GM19238 (cell line): ENCODE data around the gene CYFIP1.

ENCODE experiments used
- DNase-seq: peaks from one replicate; pipeline ENCODE4 v3.0.0; 2011; ENCODE audit warnings: low spot score; ENCODE audit not compliant: insufficient read length

Gene CYFIP1

DNA sequence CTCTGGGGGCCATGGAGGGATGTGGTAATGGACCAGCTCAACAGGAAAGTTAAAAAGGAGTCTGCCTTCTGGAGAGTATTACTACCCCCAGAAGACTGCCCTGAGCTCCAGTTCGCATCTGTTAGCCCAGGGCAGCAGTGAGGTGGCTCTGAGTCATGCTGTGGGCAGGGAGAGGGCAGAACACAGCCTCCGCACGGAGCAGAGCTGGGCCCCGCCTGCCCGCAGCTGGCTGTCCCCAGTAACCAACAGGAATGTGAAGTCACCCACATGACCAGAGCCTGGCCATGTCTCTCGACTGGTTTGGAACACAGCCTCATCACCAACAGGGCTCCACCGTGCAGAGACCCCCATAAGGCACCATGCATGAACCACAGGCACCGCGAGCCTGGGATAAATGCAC lies 62.1 kb downstream of the CYFIP1 start:
- DNase-seq, result no peak

DNA sequence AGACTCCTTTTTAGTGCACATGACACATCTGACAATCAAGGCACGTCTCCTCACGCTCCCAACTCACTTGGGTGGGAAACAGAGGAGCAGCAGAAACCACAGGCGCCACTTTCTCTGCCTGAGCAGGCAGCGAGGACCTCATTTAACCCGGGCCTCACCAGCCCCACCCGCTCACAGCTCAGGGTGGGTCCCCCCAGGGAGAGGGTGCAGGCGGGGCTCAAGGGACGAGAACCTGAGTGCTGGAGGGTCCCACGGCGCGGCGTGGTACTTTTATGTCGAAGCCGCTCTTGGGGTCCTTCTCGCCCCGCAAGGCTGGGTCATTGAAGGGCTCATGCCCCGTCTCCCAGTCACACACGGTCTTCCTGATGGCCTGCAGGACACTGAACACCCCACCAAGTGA lies 62.6 kb downstream of the CYFIP1 start:
- DNase-seq, result no peak

DNA sequence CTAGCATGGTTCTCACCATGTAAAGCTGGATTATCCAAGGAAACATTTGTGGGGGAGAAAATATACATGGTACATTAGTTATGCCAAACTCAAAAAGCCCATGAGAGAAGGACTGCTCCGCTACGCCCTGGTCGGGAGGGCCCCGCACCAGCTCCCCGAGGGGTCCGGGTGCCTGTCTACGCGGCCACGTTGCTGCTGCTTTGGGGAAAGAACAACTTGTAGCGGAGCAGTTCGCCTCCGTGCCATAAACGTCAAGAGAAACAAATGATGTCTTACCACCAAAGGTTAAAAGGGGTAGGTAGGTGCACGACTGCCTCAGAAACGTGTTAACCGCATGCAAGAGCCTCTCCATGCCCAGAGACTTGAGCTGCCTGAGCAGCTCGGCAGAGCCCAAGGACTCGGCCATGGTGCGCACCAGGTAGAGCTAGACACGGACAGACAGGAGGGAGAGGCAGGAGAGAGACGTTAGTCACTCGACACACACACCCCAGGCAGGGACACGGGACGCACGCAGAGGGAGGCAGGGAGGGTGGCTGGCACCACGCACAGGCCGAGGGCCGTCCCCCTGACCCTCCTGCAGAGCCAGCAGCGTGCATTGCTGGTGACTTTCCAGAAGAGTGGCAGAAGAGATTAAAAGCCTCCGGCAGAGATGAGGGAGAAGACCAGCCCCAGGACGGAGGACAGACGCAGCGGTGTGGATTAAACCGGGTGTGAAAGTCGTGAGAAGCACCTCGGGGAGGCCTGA lies 63.4 kb downstream of the CYFIP1 start:
- DNase-seq, result no peak

DNA sequence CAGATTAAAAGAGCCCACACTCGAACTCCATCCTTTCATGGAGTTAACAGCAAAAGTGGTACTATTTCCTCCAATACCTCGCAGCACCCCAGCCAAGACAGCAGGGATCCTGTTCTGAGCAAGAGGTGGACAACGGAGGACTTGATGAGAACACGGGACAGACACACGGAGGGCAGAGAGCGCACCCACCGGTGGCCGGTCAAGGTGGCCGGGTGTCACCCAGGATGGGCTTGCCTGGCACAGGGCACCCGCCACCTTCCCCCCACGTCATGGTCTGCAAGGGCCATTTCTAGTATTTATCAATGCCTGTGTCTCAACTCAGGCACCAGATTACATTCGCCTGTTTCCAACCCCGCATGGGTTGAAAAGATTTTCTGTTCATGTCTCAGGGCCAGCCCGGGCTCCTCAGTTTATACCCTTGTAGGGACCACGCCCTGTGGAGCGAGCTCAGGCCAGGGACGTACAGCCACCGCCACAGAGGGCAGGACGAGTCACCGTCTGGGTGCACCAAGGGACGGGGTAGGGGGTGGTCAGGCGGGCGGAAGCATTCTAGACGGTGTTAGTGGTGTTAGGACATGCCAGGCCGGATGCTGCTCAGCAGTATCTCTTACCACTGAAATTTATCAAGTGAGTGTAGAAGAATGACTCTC lies 64.2 kb downstream of the CYFIP1 start:
- DNase-seq, result no peak

DNA sequence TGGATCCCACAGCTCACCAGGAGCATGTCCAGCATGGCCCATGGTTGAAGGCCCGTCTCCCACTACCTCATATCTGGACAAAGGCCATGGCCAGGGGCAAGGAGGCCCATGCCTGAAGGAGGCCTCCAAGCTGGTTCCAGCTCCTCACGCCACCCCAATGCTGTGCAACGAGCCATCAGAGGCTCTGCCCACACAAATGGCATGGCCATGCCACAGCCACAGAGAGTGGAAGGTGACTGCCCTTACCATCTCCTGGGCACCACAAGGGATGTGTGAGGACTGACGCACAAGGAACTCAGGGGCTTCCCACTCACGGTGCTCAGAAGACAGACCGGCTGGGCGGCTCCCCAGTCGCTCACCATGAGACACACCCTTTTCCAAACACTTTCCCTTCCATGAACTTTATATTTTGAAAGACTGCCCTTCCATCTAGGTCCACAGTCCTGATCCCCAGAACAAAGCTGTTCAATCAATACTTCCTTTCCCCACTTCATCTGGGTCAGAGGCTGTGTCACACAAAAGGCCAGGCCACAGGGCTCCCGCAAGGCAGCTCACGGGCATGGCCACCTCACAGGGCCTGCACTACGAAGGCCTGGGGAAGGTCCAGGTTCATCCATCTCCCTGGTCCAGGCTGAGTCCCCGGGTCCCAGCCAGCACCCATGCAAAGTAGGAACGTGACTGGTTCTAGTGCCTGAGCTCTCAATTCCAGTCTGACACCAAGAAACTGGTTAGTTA lies 66.4 kb downstream of the CYFIP1 start:
- DNase-seq, result no peak

DNA sequence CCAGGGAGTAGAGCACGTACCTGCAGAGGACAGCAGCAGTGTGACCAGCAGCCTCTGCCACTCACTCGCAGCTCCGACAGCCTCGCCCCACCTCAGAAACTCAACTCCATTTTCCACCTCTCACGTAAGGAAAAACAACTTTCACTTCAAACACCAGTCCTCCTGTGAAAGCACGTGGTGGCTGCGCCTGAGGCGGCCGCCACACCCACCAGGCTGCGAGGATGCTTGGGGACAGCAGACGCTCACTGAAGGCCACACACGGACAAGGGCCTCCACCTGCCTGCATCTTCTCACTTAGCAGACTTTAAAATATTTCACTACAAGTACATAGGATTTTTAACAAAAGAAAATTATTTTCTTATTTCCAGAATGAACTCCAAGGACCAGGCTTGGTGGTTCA lies 67.9 kb downstream of the CYFIP1 start:
- no peak for DNase-seq

DNA sequence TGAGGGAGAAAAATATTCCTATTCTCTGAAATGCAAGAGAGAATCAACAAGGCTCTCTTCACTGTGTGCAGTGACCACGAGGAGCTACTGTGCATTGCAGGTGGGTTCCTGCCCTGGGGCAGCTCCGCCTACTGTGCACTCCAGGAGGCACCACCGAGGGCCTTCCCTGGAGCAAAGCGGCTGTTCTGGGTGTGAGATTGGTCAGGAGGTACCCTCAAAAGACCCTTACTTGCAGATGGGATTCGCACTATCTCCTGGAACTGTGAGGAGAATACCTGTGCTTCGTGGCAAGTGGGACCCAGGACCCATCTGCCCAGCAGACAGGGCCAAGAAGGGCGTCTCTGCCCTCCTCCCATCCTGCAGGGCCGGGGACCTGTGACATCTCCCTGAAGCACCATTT lies 68.9 kb downstream of the CYFIP1 start:
- no peak for DNase-seq

DNA sequence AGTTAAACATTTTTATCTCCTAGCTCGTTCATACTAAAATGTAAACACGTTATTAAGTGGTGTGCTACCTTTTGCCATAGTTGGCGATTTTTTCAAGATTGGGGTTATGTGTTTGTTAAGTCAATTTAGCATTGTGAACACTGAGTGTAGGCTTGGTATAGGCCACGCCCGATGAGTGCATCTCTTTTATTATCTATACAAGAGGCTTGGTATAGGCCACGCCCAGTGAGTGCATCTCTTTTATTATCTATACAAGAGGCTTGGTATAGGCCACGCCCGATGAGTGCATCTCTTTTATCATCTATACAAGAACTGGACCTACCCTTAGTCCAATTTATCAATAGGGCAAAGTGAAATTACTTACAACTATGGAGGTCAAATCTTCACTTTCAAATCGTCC lies 71.3 kb downstream of the CYFIP1 start:
- no peak for DNase-seq

DNA sequence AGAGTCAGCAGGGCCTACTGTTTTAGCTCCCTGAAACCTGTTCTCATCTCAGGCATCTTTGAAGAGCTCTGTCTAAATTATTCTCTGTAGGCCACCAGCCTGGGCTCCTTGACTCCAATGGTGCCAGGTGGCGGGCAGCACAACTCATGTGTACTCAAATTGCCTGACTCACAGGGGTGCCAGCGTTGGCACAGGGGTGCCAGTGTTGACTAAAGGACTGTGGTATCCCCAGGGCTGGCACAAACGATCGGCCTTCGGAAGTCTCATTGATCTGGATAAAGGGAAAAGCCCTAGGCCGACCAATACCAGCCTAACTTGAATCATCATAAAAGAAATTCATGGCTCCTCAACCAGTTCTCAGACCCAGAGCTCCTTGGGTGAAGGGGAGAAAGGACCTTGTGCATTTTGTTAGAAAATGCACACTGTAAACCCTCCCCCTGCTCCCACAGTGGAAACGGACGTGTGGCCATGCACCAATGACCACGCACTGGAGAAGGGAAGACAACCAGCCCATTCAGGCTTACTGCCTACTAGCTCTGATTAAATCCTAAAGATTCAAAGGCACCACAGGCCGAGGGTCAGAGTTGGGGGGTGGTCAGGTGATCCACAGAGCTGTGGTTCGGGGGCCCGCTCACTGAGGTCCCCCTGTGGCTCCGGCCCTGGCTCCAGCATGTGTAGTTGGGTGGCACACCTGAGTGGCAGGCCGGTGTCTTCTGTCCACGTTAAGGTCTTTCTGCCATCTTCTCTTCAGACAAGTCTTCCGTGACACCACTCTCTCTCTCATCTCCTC lies 72.8 kb downstream of the CYFIP1 start:
- DNase-seq, result no peak

DNA sequence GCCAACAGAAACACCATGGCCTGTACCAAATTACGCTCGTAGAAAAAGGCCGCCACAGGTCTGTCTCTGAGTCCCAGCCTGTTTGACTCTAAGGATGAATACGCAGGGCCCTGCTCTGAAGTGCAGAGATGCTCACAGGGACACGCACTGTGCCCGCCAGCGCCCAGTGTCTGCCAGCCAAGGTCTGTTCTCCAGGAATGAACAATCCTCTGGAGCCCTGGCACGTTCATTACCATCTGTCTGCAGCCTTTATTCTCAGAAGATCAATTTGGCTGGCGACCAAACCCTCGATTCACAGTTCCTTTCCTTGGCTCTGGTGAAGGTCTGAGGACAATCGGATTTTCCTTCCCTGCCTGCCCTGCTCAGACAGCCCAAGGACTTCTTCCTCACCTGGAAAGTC lies 75.4 kb downstream of the CYFIP1 start:
- DNase-seq, result no peak

DNA sequence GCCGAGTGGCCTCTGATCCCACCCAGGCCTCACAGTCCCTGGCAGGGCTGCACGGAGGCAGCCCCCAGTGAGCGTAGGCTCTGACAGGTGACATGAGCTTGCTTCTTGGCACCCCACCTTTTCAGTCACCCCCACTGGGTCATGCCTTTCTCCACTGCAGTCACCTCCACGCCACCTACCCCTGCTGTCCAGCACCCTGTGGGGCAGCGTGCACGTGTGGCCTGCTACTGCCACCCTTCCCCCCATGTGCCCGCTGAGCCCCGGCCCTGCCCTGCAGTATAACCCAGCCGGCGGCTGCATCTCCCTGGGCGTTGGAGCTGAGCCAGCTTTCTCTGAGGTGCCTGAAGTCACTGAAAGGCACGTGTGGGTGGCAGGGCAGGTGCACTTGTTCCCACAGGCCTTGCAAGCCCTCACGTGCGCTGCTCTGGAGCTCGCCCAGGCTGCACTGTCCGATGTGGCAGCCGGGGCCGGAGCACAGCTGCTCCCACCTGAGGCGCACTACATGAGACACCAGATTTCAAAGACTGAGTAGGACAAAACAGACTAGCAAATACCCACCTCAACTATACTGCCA lies 76.1 kb downstream of the CYFIP1 start:
- no peak for DNase-seq

DNA sequence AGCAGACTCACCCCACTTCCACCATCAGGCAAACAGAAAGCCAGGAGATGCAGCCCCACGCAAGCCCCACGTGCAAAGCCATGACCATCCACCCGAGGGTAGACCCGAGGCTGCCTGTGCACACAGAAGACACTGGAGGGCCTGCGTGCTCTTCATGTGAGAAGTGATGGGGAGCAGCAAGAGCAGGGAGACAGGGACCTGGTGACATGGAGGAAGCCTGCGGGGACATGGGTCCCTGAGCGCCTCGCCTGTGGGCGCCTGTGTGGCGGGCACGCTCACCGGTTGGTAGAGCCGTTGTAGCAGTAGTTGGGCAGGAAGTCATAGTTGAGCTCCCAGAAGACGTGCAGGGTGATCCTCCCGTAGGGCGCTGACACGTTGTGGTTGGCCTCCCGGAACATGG lies 76.7 kb downstream of the CYFIP1 start:
- no peak for DNase-seq

DNA sequence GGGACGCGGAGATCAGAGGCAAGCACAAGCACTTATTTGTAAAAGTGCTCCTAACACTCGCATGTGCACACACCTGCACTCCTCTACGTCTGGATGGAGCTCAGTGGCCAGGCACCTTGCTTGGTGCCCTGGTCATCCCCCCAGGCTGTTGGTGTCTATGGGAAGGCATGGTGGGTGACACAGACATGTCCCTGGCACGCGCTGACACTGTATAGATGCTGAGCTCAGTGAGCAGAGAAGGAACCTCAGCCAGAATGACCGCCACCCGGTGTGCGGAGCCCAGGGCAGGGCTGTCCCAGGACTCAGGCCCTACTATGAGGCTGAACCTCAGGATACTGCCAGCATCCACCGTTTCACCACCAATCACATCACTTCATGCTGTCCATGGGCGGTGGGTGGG lies 77.2 kb downstream of the CYFIP1 start:
- no peak for DNase-seq

DNA sequence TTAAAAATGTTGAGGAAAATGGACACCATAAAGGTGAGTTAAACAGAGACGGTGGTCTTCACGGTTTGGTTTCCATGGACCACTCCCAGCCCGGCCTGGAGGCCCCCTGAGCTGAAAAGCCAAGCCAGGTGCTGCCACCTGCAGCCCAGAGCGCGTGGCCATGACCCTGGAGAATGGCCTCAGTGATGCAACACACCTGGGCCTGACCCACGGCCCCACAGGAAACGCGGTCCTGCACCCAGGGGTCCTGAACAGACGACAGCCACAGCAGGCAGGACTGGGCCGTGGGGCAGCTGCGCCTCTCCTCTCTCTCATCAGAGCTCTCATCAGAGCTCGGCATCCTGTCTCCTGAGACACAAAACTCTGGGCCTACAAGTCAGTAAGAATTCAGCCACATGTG lies 77.6 kb downstream of the CYFIP1 start:
- DNase-seq, result no peak

DNA sequence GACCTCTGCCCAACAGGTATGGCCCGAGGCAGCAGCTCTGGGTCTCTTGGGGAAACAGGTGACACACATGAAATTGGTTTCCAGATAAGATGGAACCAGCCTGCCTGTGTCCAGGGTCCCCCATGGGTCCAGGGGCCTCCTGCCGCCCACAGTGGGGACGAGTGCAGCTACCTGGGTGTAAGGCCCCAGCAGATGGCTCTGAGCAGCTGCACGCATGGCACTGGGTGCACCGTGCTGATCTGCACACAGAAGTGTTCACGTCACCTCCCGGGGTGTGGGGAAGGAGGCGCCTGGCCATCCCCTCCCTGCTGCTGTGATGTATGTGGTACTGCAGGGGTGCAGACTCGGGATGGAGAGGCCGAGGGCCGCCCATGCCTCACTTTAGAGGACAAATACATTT lies 78.1 kb downstream of the CYFIP1 start:
- no peak for DNase-seq

DNA sequence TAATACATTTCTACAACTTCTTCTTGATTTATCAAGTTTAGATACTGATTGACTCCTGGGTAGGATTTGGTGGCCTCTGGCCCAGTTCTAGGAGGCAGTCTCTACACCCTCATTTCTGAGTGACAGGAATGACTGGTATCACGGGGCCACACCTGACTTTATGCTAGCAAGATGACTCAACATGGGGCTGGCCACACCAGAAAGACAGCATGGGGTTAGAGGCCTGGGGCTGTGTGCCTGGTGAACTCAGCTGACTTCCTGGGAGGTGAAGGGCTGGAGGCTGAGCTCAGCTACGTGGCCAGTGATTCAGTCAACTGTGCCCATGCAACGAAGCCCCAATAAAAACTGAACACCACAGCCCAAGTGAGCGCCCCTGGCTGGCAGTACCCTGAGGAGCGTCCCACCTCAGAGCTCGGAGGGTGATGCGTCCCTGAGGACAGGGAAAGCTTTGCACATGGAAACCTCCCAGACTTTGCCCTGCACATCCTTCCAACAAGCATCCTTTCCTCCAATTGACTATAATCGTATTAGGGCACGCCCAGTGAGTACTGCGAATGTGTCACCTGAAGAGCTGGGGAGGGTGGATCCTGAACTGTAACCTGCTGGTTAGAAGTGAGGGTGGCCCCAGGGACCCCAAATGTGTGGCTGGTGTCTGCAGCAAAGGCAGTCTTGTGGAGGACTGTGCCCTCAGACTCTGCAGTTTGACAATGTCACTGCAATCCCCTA lies 84.5 kb downstream of the CYFIP1 start:
- peak; percentile 27 for DNase-seq

DNA sequence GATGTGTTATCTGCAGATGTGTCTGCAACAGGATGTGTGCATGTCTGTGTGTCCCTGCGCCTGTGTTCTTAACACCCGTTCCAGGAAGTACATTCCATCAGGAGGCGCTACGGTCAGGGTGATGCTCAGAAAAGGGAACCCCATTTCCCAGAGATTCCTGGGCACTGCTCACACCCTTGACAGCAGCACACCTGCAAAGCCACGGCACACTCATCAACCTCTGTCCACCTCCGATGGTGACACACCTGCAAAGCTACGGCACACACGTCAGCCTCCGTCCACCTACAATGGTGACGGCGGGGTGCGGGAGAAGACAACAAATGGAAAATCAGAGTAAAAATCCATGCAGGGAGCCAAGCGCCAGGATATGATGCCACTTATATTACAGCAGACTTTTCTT lies 86.3 kb downstream of the CYFIP1 start:
- DNase-seq, result no peak

DNA sequence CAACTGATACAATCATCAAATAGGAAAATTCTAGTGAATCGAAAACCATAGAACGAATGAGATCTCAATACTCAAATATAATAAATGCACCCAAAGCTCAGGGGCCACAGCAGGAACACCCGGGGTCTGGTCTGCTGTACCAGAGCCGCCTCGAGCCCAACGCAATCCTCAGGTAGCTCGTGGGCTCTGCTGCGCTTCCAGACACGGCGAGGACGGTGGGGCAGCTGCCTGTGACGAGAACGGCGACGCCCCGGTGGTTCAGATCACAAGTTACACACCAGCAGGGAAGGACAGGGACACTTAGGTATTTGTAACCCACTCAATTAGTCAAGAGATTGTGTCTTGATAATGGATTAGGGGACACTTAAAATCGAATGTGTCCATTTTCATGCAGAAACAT lies 87.1 kb downstream of the CYFIP1 start:
- DNase-seq, result no peak

DNA sequence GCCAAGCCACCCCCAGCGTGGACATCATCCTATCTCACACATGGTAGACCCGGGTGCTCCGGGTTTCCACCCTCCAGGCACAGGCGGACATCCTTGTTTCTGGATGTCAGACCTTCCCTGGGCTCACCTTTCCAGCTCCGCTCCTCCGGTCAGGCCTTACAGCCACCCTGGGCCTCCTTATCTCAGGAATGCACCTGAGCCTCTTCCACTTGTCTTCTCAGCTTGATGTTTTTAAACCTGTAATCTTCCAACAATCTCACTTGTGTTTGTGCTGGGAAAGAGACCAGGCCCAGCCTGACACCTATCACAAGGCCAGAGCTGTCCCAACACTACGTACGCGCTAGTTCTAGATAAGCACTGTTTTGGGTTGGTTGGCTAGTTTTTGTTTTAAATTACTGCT lies 87.8 kb downstream of the CYFIP1 start:
- DNase-seq, result no peak

DNA sequence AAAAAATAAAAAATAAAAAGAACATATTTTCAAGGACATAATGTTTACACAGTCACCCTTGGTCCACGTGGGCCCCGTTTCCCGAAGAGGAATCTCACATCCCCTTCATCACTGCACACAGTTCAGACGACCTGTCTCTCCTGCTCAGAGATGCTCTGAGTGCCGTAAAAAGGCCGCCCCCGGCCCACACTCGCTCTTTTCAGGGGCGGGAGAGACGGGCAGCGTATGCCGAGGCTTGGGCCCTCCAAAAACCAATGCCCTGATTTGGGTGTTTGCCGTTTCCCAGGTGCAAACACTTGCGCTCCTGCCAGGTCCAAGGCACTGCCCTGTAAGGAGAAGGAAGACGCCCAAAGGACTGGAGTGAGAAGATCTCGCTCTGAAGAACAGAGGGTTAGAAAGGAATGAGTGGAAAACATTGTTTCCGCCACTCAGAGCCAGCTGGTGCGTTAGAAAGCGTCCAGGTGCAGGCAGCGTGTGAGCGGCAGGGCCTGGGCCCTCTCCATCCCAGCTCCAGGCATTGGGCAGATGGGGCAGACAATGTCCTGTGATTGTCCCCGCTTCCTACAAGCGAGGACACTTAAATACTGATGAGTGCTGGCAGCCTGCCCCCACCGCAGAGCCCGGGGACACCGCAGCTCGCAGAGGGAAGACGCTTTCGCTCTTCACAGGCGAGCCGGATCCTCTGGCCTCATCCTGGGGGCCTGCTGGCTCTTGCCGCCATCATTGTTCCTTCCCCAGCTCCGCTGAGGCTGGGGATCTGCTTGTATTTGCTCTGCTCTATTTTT lies 88.5 kb downstream of the CYFIP1 start:
- DNase-seq, result no peak
